ENCODE results near the gene GRID2. TPM values are rescaled to one million over a fixed set of nuclear protein-coding genes. Genes with fewer than 3 reads are reported as not detected.

Gene GRID2
- total RNA-seq, 1 donor from 2014 or later: not detected

GRCh38 chr4:93157986-93158385, 854.2 kb downstream of the GRID2 start:
- no peak for DNase-seq
- TF ChIP-seq CTCF (IDR thresholded peaks at IDR 0.05; ENCODE audit: borderline replicate concordance): no peak
- Histone ChIP-seq H3K4me1 (no peaks in the 10 kb centered on the region), H3K9me3 (replicated peaks) (peaks cover 3% of the 10 kb centered on the region), H3K36me3 (no peaks in the 10 kb centered on the region), H3K4me3 (no peak overlapping the region), H3K27ac (replicated peaks) (no peak overlapping the region), H3K27me3 (ENCODE audit: low read depth) (no peaks in the 10 kb centered on the region)
- intact Hi-C loops (cut with micrococcal nuclease): no loop called here

- Histone ChIP-seq H3K27ac (replicated peaks) (no peak overlapping the region), H3K36me3 (no peaks in the 10 kb centered on the region), H3K27me3 (ENCODE audit: low read depth) (no peaks in the 10 kb centered on the region), H3K4me3 (no peak overlapping the region), H3K4me1 (no peaks in the 10 kb centered on the region), H3K9me3 (replicated peaks) (no peaks in the 10 kb centered on the region)
- no peak for TF ChIP-seq CTCF (IDR thresholded peaks at IDR 0.05; ENCODE audit: borderline replicate concordance)
- intact Hi-C loops (cut with micrococcal nuclease): no loop called here
- no peak for DNase-seq
These were observed 864.3 kb downstream of the GRID2 start for GRCh38 chr4:93168053-93168452.

GRCh38 chr4:93169966-93170365, 866.2 kb downstream of the GRID2 start:
- Histone ChIP-seq H3K36me3 (no peaks in the 10 kb centered on the region), H3K27ac (replicated peaks) (no peak overlapping the region), H3K27me3 (ENCODE audit: low read depth) (no peaks in the 10 kb centered on the region), H3K9me3 (replicated peaks) (no peaks in the 10 kb centered on the region), H3K4me3 (no peak overlapping the region), H3K4me1 (no peaks in the 10 kb centered on the region)
- DNase-seq: no peak
- TF ChIP-seq CTCF (IDR thresholded peaks at IDR 0.05; ENCODE audit: borderline replicate concordance): no peak
- intact Hi-C loops (cut with micrococcal nuclease): no loop called here

DNA sequence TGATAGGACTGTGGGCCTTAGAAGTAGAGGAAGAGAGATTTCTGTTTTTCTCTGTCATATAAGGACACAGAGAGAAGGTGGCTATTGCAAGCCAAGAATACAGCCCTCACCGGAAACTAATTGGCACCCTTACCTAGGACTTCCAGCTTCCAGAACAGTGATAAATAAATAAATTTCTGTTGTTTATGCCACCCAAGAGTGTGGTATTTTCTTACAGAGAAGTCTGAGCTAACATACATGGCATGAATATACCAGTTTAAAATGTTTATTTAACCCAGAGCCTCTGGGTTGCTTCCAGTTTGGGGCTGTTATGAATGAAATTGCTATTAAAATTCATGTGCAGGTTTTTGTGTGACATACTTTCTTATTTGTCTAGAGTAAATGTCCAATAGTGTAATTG, 870.8 kb downstream of the GRID2 start:
- Histone ChIP-seq H3K27ac (replicated peaks) (no peak overlapping the region), H3K27me3 (ENCODE audit: low read depth) (no peaks in the 10 kb centered on the region), H3K4me1 (no peaks in the 10 kb centered on the region), H3K36me3 (no peaks in the 10 kb centered on the region), H3K4me3 (no peak overlapping the region), H3K9me3 (replicated peaks) (no peaks in the 10 kb centered on the region)
- no peak for TF ChIP-seq CTCF (IDR thresholded peaks at IDR 0.05; ENCODE audit: borderline replicate concordance)
- intact Hi-C loops (cut with micrococcal nuclease): no loop called here
- DNase-seq: no peak

GRCh38 chr4:93178279-93178678, 874.5 kb downstream of the GRID2 start:
- H3K27me3 ChIP-seq (ENCODE audit: low read depth): no peaks in the 10 kb centered on the region
- no peaks in the 10 kb centered on the region for H3K36me3 ChIP-seq
- no peaks in the 10 kb centered on the region for H3K4me1 ChIP-seq
- DNase-seq: no peak
- H3K27ac ChIP-seq (replicated peaks): no peak overlapping the region
- no peaks in the 10 kb centered on the region for H3K9me3 ChIP-seq (replicated peaks)
- intact Hi-C loops (cut with micrococcal nuclease): no loop called here
- no peak for TF ChIP-seq CTCF (IDR thresholded peaks at IDR 0.05; ENCODE audit: borderline replicate concordance)
- no peak overlapping the region for H3K4me3 ChIP-seq

DNA sequence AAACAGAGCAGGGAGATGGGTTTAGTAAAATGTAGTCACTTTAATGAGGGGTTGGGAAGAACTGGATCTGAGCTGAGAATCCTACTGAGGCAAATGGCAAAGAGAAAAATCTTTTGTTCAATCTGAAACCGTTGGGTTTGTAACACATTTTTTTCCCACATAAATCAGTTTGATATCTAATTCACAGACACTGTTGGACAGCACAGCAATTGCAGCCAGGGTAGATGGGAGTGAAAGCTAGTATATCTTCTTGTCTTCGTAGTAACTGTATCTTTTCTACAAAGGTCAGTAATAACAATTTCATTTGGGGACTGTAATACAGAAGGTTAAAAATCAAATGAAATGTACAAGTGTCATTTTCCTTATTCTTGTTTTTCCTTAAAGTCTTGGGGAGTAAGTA, 875.3 kb downstream of the GRID2 start:
- intact Hi-C loops (cut with micrococcal nuclease): no loop called here
- Histone ChIP-seq H3K9me3 (replicated peaks) (no peaks in the 10 kb centered on the region), H3K4me1 (no peaks in the 10 kb centered on the region), H3K27me3 (ENCODE audit: low read depth) (no peaks in the 10 kb centered on the region), H3K27ac (replicated peaks) (no peak overlapping the region), H3K36me3 (no peaks in the 10 kb centered on the region), H3K4me3 (no peak overlapping the region)
- DNase-seq: no peak
- no peak for TF ChIP-seq CTCF (IDR thresholded peaks at IDR 0.05; ENCODE audit: borderline replicate concordance)

Data from left ventricle myocardium inferior (tissue), 1 donor.